Large intestine (tissue), 3 donors: ENCODE measurements around the gene IRS2. TPM values are rescaled to one million over a fixed set of nuclear protein-coding genes. Genes with fewer than 3 reads are reported as not detected.

Experiments used
- DNase-seq, 2 donors: peaks; one replicate each; pipeline versions ENCODE4 v3.0.0 to v3.0.0-alpha.2; 2013
- H3K27ac ChIP-seq: one replicate; pipeline ENCODE4 v1.5.1; 2013; ENCODE audit warnings: low read length
- H3K27me3 ChIP-seq: 2 replicates; pipeline ENCODE4 v1.6.1; 2013; ENCODE audit warnings: low read length; ENCODE audit not compliant: control insufficient read depth, insufficient read depth
- H3K36me3 ChIP-seq: 2 replicates; pipeline ENCODE4 v1.6.1; 2013; ENCODE audit warnings: low read length; ENCODE audit not compliant: control insufficient read depth, insufficient read depth
- H3K4me1 ChIP-seq: one replicate; pipeline ENCODE4 v1.6.1; 2013; ENCODE audit warnings: low read length; ENCODE audit not compliant: control insufficient read depth, insufficient read depth
- H3K4me3 ChIP-seq: one replicate; pipeline ENCODE4 v1.5.1; 2013; ENCODE audit warnings: low read length
- H3K9me3 ChIP-seq: one replicate; pipeline ENCODE4 v1.6.1; 2013; ENCODE audit warnings: mild to moderate bottlenecking, low read depth, low read length, moderate library complexity; ENCODE audit not compliant: control insufficient read depth
- WGBS: methylation state at CpG from one replicate; pipeline ENCODE4 v1.1.5; 2013; ENCODE audit warnings: low lambda C conversion rate; ENCODE audit not compliant: insufficient coverage; 5-methylcytosine and 5-hydroxymethylcytosine counted together
- polyA plus RNA-seq: library from polyadenylated mRNA; unstranded; fragments of 120-200 nt; gene quantifications from one replicate; pipeline ENCODE4 v1.2.1, GENCODE V29; 2013

The IRS2 gene
- polyA plus RNA-seq, 1 donor: 9.3 TPM

GRCh38 chr13:109704771-109705635, 81.4 kb downstream of the IRS2 start:
- WGBS: 60% methylated on average over 5 of the region's 22 CpGs
- Histone ChIP-seq H3K4me3 (no peak overlapping the region), H3K27ac (no peak overlapping the region), H3K27me3 (no peaks in the 10 kb centered on the region), H3K9me3 (peaks cover 3% of the 10 kb centered on the region), H3K4me1 (no peaks in the 10 kb centered on the region), H3K36me3 (no peaks in the 10 kb centered on the region)
- peak; percentile 29 to 56 for DNase-seq

GRCh38 chr13:109703250-109703649, 83.1 kb downstream of the IRS2 start:
- Histone ChIP-seq H3K9me3 (peaks cover 3% of the 10 kb centered on the region), H3K4me3 (no peak overlapping the region), H3K4me1 (no peaks in the 10 kb centered on the region), H3K27me3 (no peaks in the 10 kb centered on the region), H3K27ac (no peak overlapping the region), H3K36me3 (no peaks in the 10 kb centered on the region)
- 100% methylated on average over 3 of the region's 3 CpGs for WGBS
- no peak for DNase-seq
